Activated naive CD8-positive, alpha-beta T cell treated with anti-CD3 and anti-CD28 coated beads, Interleukin-2, amount 50 U/mL, for 24 hours (primary cell): ENCODE results near the gene AK1.

Experiments
- ATAC-seq: fragments of 150-1000 bp; cut with Tn5 transposase; one replicate; pipeline ENCODE4 v1.10.0; 2021
- DNase-seq: peaks from one replicate; pipeline ENCODE4 v3.0.0; 2021
- H3K27ac Mint-ChIP-seq: one replicate; pipeline ENCODE4 v1.8.0; 2021; ENCODE audit warnings: mild to moderate bottlenecking, mixed read lengths
- H3K27me3 Mint-ChIP-seq: one replicate; pipeline ENCODE4 v1.8.0; 2021; ENCODE audit warnings: mixed read lengths
- H3K36me3 Mint-ChIP-seq: one replicate; pipeline ENCODE4 v1.8.0; 2021; ENCODE audit warnings: low read depth, mixed read lengths
- H3K4me1 Mint-ChIP-seq: one replicate; pipeline ENCODE4 v1.8.0; 2021; ENCODE audit warnings: mixed read lengths
- H3K4me3 Mint-ChIP-seq: one replicate; pipeline ENCODE4 v1.8.0; 2021; ENCODE audit warnings: mild to moderate bottlenecking, moderate library complexity, mixed read lengths
- H3K9me3 Mint-ChIP-seq: one replicate; pipeline ENCODE4 v1.8.0; 2021; ENCODE audit warnings: mixed read lengths

The AK1 gene, protein sequence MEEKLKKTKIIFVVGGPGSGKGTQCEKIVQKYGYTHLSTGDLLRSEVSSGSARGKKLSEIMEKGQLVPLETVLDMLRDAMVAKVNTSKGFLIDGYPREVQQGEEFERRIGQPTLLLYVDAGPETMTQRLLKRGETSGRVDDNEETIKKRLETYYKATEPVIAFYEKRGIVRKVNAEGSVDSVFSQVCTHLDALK

DNA sequence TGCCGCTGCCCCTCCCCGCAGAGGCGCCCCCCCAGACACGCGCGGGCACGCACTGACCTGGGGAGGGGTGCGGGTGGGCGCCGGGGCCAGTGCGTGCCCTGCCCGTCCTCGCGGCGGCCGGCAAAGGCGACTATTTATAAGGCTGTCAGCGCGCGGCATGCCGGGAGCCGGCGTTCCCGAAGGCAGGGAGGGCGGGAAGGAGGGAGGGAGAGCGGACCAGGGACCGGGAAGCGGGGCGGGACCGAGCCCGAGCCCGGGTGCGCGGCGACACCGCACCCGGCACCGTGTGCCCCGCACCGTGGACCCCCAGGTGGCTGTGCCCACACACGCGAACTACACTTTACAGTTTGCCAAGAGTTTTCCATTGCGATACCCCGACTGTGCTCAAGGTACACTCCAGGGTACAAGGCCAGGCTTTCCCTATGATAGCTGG lies at the start of gene AK1:
Gene AK1, minus strand, starts transcription at position 110 of the 433 bp plus-strand sequence. CDS start 3,058 bp downstream, outside the sequence.
- H3K4me1 Mint-ChIP-seq = peaks cover 7% of the 10 kb centered on the region
- no peak within 1 kb of the TSS for H3K27ac Mint-ChIP-seq
- no peak within 1 kb of the TSS for H3K4me3 Mint-ChIP-seq
- peaks cover 5% of the 10 kb centered on the region for H3K27me3 Mint-ChIP-seq
- no peak for ATAC-seq
- peaks cover 2% of the 10 kb centered on the region for H3K36me3 Mint-ChIP-seq
- no peak for DNase-seq
- no peaks in the 10 kb centered on the region for H3K9me3 Mint-ChIP-seq

DNA sequence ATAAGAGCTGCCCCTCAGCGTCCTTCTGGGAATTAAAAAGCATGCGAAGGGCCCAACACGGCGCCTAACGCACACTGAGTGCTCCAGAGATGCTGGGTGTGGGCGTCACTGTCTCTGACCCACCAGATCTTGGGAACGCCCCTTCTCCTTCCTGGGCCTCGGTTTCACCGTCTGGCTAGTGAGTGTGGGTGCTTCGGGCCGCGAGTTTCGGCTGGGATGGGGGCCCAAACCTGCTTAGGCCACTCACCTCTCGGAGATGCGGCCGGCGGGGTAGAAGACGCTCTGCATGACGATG lies 49.4 kb upstream of the AK1 start:
- Mint-ChIP-seq H3K27ac (no peak overlapping the region), H3K4me3 (peak overlapping the region; percentile 69), H3K9me3 (no peaks in the 10 kb centered on the region), H3K36me3 (no peaks in the 10 kb centered on the region), H3K4me1 (peaks cover 25% of the 10 kb centered on the region), H3K27me3 (peaks cover 23% of the 10 kb centered on the region)
- DNase-seq (no peak), ATAC-seq (no peak)

DNA sequence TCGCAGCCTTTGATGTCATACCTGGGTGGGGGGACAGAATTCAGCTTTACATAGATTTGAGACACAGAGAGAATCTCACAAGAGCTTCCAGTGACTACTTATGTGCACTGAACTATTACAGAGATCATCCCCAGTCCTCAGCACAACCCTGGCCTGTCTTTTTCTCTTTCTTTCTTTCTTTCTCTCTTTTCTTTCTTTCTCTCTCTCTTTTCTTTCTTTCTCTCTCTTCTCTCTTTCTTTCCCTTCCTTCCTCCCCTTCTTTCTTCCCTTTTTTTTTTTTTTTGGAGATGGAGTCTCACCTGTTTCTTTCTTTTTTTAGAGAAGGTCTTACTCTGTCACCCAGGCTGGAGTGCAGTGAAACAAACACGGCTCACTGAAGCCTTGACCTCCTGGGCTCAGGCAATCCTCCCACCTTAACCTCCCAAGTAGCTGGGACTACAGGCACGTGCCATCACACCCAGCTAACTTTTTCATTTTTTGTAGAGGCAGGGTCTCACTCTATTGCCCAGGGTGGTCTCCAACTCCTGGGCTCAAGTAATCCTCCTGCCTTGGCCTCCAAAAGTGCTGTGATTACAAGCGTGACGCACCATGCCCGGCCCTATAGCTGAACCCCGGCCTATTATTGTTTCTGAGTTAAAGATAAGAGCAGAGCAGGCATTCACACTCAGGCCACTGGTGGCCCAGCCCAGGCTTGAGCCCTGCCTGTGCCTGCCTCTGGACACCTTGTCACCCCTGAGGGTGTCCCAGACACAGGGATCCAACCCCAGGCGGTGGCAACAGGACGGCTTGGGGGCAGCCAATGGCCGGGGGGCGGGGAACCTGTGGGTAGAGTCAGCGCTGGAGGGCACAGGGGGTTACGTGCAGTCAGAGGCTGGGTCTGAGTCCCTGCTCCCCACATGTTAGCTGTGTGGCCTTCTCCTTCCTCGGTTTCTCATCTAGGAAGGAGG lies 48.8 kb upstream of the AK1 start:
- ATAC-seq (no peak), DNase-seq (no peak)
- H3K27ac Mint-ChIP-seq = no peak overlapping the region
- H3K4me3 Mint-ChIP-seq = peak overlapping the region; percentile 69
- no peaks in the 10 kb centered on the region for H3K9me3 Mint-ChIP-seq
- peaks cover 22% of the 10 kb centered on the region for H3K4me1 Mint-ChIP-seq
- H3K27me3 Mint-ChIP-seq = peaks cover 23% of the 10 kb centered on the region
- no peaks in the 10 kb centered on the region for H3K36me3 Mint-ChIP-seq

DNA sequence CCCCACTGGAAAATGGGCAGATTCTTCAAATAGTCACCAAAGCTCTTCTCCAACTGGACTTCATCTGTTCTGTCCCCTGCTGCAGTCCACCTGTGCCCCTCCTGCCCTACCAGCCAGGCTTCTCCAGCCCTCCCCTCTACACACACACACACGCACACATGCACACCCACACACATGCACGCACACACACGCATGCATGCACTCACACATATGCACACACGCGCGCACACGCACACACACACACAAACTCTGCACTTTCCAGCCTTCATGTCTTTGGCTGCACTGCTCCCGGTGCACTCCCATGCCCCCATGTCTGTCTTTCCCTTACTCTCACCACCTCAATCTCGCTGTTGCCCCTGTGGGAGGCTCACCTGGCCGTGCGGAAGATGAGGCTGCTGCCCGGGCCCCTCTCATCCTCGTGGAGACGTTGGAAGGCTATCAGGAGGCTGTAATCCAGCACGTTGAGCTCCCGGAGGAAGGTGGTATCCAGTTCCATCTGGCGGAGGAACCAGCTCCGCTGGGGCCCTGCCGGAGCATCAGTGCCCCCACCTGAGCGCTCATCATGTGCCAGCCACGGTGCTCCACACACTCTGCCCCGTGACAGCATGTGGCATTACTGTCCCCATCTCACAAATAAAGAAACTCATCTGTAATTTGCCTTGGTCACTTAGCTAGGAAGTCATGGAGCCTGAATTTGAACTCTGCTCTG lies 47.4 kb upstream of the AK1 start:
- no peak overlapping the region for H3K27ac Mint-ChIP-seq
- DNase-seq (no peak), ATAC-seq (no peak)
- no peaks in the 10 kb centered on the region for H3K9me3 Mint-ChIP-seq
- H3K4me3 Mint-ChIP-seq = no peak overlapping the region
- H3K4me1 Mint-ChIP-seq = peaks cover 23% of the 10 kb centered on the region
- peaks cover 22% of the 10 kb centered on the region for H3K27me3 Mint-ChIP-seq
- H3K36me3 Mint-ChIP-seq = no peaks in the 10 kb centered on the region

DNA sequence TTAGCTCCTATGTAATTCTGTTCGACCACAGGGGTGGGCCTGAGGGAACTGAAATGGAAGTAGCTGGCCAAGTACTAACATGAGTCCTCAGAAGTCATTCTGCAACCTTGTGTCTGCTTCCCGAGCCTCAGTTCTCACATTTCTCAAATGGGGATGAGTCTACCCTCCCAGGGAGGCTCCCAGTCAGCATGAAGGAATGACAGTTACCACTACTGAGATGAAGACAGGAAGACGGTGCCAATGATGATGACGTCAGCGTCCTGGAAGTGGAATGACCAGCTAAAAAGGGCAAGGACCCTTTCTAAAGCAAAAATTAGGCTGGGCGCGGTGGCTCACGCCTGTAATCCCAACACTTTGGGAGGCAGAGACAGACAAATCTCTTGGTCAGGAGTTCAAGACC lies 46.3 kb upstream of the AK1 start:
- DNase-seq = no peak
- Mint-ChIP-seq H3K27me3 (peaks cover 15% of the 10 kb centered on the region), H3K27ac (no peak overlapping the region), H3K9me3 (no peaks in the 10 kb centered on the region), H3K36me3 (no peaks in the 10 kb centered on the region), H3K4me1 (peaks cover 30% of the 10 kb centered on the region), H3K4me3 (no peak overlapping the region)
- no peak for ATAC-seq

DNA sequence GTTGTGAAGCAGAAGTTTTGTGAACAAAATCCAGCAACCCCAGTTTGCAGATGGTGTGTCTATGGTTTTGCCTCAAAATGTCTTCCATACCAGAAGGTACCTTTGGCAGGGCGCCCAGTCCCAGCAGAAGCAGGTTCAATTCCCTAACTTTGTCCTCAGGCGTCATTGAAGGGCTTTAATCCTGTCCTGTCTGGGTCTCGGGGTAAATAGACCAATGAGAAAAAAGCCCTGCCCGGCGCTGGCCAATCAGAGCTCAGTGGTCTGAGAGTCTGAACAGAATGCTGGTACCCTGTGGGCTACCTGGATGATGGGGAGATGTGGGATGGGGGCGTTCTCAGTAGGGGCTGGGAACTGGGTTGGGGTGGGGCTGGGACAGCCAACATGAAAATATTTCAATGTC lies 45.6 kb upstream of the AK1 start:
- H3K27me3 Mint-ChIP-seq = peaks cover 10% of the 10 kb centered on the region
- ATAC-seq (no peak), DNase-seq (no peak)
- no peaks in the 10 kb centered on the region for H3K36me3 Mint-ChIP-seq
- H3K4me3 Mint-ChIP-seq = no peak overlapping the region
- no peak overlapping the region for H3K27ac Mint-ChIP-seq
- H3K9me3 Mint-ChIP-seq = no peaks in the 10 kb centered on the region
- H3K4me1 Mint-ChIP-seq = peaks cover 34% of the 10 kb centered on the region

GRCh38 chr9:127921557-127922120 lies 44.2 kb upstream of the AK1 start:
- Mint-ChIP-seq H3K9me3 (no peaks in the 10 kb centered on the region), H3K27me3 (peaks cover 10% of the 10 kb centered on the region), H3K4me1 (peaks cover 41% of the 10 kb centered on the region), H3K36me3 (no peaks in the 10 kb centered on the region), H3K27ac (no peak overlapping the region), H3K4me3 (no peak overlapping the region)
- ATAC-seq (peak; percentile 31), DNase-seq (peak; percentile 85)

- Mint-ChIP-seq H3K27ac (peak overlapping the region; percentile 49), H3K4me1 (peaks cover 43% of the 10 kb centered on the region), H3K4me3 (no peak overlapping the region), H3K9me3 (no peaks in the 10 kb centered on the region), H3K36me3 (no peaks in the 10 kb centered on the region), H3K27me3 (peaks cover 10% of the 10 kb centered on the region)
- ATAC-seq = no peak
- DNase-seq = no peak
Measured at GRCh38 chr9:127920794-127921193, 43.3 kb upstream of the AK1 start.

GRCh38 chr9:127919253-127919815 lies 41.9 kb upstream of the AK1 start:
- peaks cover 52% of the 10 kb centered on the region for H3K4me1 Mint-ChIP-seq
- H3K27me3 Mint-ChIP-seq = peaks cover 6% of the 10 kb centered on the region
- DNase-seq = peak; percentile 63
- no peaks in the 10 kb centered on the region for H3K36me3 Mint-ChIP-seq
- H3K27ac Mint-ChIP-seq = peak overlapping the region; percentile 71
- H3K9me3 Mint-ChIP-seq = no peaks in the 10 kb centered on the region
- H3K4me3 Mint-ChIP-seq = peak overlapping the region; percentile 35
- peak; percentile 22 for ATAC-seq

GRCh38 chr9:127918183-127919107 lies 41.0 kb upstream of the AK1 start:
- peak overlapping the region; percentile 71 for H3K27ac Mint-ChIP-seq
- ATAC-seq = no peak
- peak overlapping the region; percentile 78 for H3K4me3 Mint-ChIP-seq
- peaks cover 5% of the 10 kb centered on the region for H3K36me3 Mint-ChIP-seq
- H3K9me3 Mint-ChIP-seq = no peaks in the 10 kb centered on the region
- H3K27me3 Mint-ChIP-seq = peaks cover 6% of the 10 kb centered on the region
- DNase-seq = no peak
- H3K4me1 Mint-ChIP-seq = peaks cover 55% of the 10 kb centered on the region

DNA sequence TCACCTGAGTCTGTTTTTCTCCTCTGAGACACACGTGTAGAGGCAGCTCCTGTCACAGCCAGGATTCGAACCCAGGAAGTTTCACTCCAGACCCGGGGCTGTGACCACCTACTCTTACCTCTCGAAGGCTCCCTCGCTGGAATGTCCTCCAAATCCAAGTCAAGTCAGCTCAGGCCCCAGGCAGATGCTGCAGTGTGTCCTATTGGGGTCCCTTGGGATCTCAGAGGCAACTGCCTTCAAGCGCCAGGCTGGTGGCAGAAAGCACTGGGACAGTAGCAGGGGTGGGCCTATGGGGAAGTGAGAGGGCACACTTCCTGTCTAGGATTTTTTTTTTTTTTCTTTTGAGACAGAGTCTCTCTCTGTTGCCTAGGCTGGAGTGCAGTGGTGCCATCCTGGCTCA lies 40.1 kb upstream of the AK1 start:
- no peaks in the 10 kb centered on the region for H3K9me3 Mint-ChIP-seq
- H3K27ac Mint-ChIP-seq = peak overlapping the region; percentile 66
- peaks cover 60% of the 10 kb centered on the region for H3K4me1 Mint-ChIP-seq
- ATAC-seq (no peak), DNase-seq (peak; percentile 35)
- H3K27me3 Mint-ChIP-seq = peaks cover 3% of the 10 kb centered on the region
- H3K36me3 Mint-ChIP-seq = peaks cover 7% of the 10 kb centered on the region
- H3K4me3 Mint-ChIP-seq = peak overlapping the region; percentile 78

- DNase-seq (peak; percentile 96), ATAC-seq (peak; percentile 82)
- Mint-ChIP-seq H3K36me3 (peaks cover 12% of the 10 kb centered on the region), H3K4me3 (peak within 1 kb of the TSS; percentile 90), H3K4me1 (peaks cover 61% of the 10 kb centered on the region), H3K9me3 (no peaks in the 10 kb centered on the region), H3K27ac (peak within 1 kb of the TSS; percentile 90), H3K27me3 (no peaks in the 10 kb centered on the region)
Measured at GRCh38 chr9:127916720-127917581, 39.5 kb upstream of the AK1 start, which contains the start of gene ST6GALNAC4. Gene ST6GALNAC4 (minus strand): TSS chr9:127917041. CDS start chr9:127916419, 622 bp downstream.
